Embryonic facial prominence (tissue), 1 donor: ENCODE results near the gene SOD2.
"Not testable (repeated sequence)": the region's sequence is repeated elsewhere in the genome, so short reads cannot be mapped to it uniquely, and the experiment has no call there.

ENCODE experiments used
- DNase-seq: peaks from one replicate; pipeline ENCODE4 v3.0.0-alpha.2; 2016; ENCODE audit errors: extremely low spot score

SOD2 gene

DNA sequence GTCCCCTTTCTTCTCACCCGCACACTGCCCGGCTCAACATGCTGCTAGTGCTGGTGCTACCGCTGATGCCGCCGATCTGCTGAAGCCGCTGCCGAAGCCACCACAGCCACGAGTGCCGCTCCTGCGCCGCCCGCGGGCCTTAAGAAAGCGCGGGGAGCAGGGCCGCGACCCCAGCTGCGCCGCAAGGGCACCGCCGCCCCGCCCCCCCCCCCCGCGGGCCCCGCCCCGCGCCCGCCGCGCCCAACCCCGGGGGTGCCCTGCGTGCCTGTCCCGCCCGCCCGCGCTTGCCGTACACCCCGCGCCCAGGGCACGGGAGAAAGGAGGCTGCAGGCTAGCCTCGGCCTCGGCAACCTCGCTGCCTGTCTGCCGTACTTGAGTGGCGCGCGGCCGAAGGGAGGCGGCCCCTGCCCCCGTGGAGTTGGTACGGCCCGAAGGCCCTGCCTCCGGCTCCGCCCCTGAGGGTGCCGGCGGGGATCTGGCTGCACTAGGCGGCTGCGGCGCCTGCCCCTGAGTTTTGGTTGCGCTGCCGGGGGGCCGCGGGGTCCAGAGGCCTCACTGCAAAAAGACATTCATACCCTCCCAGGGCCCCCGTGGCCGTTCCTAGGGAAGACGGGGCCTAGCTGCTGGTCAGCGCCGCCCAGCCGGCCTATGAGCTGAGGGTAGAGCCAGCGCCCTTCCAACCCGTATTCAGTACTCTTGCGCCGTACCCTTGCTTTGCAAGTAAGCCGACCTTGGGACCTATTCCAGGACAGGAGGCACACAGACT is at the start of gene SOD2:
Gene SOD2 (minus strand): TSS at position 114 of the 766 bp plus-strand sequence. CDS start 74 bp downstream, at position 40.
- DNase-seq: no peak

DNA sequence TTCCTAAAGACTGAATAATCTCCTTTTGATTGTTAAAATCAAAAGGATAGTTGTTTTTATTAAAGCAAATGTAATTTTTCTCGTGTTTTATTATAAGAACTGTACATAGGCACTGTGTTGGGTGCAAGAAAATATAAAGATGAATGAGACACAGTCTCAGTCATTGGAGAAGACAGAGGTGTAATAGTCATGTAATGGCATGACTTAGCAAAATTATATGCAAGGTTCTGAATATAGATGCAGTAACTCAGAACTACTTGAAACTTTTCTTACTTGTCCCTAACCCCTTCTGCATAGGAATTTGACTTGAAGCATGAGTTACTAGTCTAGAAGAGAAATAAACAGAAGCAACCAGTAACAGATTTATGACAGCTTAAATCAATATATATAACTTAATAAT is 49.1 kb upstream of the SOD2 start:
- no peak for DNase-seq

DNA sequence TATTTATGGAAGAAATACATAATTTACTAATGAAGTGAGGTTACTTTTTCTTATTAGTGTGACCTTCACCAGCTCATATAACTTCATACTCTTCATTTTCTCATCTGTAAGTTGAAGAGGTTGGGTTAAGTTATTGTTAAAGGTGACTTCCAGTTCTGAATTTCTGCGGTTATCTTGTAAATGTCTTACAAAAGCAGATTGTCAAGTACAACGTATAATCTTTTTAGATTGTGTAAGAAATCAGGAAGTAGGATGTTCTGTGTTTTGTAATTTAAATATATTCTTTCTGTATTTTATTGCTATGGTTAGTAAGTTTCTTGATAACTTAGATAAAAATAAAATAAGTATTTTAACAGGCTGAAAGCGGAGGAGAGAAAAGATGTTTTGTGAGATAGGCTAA is 46.3 kb upstream of the SOD2 start:
- DNase-seq: no peak

DNA sequence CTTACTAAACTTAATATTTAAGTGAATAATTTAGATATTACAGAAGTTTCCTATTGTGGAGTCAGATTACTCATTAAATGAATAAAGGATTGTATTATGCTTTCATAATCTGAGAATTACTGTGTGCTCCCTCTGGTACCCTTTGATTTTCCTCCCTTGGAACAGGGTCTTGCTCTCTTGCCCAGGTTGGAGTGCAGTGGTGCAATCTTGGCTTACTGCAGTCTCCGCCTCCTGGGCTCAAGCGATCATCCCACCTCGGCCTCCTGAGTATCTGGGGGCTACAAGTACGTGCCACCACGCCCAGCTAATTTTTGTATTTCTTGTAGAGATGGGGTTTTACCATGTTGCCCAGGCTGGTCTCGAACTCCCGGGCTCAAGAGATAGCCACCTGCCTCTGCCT is 43.9 kb upstream of the SOD2 start:
- DNase-seq: no peak

DNA sequence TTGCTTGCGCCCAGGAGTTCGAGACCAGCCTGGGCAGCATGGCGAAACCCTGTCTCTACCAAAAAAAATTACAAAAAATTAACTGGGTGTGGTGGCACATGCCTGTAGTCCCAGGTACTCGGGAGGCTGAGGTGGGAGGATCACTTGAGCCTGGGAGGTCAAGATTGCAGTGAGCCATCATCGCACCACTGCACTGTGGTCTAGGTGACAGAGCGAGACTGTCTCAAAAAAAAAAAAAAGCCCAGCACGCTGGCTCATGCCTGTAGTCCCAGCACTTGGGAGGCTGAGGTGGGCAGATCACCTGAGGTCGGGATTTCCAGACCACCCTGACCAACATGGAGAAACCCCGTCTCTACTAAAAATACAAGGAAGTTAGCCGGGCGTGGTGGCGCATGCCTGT is 40.4 kb upstream of the SOD2 start:
- not testable (repeated sequence) for DNase-seq

DNA sequence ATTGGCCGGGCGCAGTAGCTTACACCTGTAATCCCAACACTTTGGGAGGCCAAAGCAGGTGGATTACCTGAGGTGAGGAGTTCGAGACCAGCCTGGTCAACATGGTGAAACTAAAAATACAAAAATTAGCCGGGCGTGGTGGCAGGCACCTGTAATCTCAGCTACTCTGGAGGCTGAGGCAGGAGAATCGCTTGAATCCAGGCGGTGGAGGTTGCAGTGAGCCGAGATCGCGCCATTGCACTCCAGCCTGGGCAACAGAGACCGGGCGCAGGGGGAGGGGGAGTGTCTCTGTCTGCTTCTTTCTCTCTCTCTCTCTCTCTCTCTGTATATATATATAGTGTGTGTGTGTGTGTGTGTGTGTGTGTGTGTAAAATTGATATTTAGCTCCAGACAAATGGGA is 39.5 kb upstream of the SOD2 start:
- not testable (repeated sequence) for DNase-seq

DNA sequence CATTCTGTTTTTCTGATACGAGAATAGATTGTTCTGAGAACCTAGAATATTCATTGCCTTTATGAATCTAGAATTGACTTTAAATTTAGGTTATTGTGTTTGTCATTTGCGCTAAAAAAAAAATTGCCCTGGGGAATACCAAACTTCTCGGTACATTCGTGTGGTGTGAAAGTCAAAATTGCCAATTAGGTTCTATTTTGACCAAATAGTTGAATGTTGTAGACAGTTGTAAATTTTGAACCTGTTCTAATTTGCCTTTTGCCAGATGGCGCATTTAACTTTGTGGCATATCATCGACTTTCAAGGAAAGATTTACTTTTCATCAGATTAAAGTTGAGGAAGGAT is 37.3 kb upstream of the SOD2 start:
- no peak for DNase-seq

DNA sequence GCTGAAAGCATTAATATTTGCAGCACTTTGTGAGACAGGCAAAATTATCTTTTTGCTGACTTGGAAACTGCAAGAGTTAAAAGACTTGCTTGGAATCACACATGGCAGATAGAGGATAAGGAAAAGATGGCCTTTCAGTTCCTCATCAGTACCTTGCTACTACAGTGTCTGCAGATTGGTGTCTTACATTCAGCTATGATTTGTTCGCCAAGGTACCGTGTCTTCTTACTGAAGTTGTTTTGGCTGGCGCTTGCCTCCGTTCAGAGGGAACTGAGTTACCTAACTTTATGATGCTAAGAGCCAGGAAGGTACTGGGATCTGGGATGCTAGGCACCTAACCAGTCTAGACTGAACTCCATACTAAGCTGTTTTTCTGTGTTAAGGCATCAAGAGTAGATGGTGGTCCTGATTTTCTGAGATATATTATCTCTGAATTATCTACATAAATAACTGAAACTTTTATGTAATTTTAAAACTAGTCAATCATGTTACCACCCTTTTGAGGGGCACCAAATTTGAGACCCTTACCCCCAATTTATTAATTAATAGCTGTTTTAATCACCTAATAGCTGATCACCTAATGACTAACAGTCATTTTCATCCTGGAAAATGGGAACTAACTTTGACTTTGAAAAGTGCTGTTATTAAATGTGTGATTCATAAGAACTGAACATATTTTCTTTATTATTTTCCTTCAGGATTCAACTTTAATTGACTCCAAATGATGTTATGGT is 36.7 kb upstream of the SOD2 start:
- DNase-seq: no peak

DNA sequence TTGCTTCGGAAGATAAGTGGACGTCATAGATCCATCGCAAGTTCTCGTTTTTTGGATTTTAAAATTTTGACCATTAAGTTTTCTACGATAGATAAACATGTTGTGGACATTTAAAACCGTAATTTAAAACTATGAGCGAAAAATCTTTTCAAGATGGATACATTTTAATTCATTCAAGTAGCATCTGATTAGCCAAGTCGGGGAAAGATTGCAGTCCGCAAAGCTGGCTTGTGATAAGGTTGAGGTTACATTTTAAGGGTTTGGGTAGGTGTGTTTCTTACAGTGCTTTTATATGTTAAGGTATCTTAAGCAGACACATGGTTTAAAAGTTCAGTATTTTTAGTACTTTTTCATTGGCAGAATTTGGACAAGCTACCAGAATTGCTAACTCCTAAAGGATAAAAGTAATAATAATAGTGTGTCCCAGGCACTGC is 35.5 kb upstream of the SOD2 start:
- DNase-seq: no peak

DNA sequence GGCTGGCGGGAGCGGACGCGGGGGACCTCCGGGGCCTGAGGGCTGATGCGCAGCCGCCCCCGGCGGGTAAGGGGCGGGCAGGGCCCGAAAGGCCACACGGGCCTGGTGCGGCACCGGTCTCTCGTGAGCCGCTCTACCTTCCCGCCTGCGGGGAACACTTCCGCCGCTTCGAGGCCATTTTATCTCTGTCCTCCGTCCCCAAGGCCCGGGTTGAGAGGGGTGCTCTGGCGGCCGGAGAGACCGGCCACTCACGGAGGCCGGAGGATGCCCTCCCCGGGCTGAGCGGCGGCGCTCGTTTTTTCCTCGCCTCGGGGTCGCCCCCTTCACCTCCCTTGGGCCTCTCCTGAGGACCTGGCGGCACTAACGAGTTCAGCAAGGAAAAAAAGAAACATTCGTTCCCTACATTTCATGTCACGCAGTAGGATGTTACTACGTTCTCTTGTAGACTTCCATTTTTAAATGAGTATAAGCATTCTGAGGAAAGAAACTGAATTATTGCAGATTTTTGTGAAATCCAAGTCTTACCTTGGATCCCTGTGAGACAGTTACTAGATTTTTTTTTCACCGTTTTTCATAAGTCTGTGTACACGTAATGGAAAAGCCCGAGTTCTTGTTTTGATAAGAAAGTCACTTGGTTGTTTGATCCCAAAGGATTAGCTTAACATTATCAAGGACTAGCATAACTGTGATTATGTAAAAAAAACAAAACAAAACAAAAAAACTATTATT is 34.8 kb upstream of the SOD2 start:
- DNase-seq: no peak

DNA sequence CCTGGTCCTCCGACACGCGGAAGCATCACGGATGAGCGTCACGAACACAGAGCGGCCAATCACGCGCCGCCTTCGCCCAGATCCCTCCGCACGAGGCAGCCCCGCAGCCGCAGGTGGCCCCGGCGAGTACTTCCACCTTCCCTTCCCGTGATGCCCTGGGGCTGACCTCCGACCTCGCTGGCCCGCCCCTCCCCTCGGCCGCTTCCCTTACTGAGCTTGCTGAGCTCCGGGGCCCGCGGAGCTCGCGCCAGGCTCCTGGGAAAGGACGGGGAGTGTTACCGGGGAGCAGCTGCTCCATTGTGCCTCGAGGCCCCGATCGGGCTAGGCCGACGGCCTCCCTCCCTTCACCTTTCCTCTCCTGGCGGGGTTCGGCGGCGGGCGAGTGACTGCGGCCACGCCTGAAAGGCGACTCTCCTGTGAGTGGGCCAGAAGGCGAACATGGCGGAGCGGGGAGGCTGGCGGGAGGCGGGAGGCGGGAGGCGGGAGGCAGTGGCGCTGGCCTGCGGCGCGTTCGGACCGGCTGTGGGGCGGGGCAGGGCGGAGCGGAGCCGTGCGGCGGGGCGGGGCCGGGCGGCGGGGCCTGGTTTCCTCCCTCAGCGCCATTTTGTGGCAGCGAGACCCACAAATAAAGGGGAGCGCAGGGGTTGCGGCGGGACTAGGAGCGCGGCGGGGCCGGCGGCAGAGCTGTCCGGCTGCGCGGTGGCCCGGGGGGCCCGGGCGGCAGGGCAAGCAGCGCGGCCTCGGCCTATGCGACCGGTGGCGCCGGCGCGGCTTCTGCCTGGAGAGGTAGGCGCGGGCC is 34.1 kb upstream of the SOD2 start, which contains the start of gene WTAP:
Gene WTAP (plus strand): TSS at position 589 of the 799 bp plus-strand sequence. CDS start 8,760 bp downstream, outside the sequence.
- DNase-seq: peak; percentile 95

DNA sequence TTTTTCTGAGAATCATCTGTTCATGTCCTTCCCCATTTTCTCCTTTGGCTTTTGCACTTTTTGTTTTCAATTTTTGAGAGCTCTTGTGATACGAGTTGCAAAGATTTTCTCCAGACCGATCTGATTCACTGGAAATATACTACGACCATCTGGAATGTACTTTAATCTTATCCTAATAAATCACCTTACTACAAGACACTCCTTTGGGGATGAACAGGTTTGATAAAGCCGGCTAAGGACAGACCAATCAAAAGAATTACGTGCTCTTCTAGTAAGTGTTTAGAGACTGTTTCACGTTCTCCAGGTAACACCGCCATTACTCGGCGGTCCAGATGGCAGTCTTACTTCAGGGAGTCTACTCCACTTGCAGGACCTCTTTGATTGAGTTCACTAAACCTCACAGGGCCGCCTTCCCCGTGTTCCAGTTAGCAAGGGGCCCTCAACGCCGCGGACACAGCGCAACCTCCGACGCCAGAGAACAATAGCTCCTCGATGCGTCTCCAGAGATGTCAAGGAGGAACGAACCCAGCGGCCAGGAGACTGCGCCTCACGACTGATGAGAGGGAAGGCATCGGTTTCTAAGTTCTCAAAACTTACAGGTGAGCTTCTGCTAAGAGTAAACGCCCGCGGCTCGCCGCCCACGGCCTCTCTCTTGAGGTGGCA is 33.3 kb upstream of the SOD2 start:
- DNase-seq: peak; percentile 52

DNA sequence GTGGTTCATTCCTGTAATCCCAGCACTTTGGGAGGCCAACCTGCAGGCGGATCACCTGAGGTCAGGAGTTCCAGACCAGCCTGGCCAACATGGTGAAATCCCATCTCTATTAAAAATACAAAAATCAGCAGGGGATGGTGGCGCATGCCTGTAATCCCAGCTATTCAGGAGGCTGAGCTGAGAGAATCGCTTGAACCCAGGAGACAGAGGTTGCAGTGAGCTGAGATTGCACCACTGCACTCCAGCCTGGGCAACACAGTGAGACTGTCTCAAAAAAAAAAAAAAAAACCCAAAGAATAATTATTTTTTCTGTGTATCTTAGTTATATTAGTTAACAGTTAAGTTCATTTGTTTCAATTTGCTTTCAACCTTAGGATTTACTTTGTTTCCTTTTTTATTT is 32.2 kb upstream of the SOD2 start:
- not testable (repeated sequence) for DNase-seq

DNA sequence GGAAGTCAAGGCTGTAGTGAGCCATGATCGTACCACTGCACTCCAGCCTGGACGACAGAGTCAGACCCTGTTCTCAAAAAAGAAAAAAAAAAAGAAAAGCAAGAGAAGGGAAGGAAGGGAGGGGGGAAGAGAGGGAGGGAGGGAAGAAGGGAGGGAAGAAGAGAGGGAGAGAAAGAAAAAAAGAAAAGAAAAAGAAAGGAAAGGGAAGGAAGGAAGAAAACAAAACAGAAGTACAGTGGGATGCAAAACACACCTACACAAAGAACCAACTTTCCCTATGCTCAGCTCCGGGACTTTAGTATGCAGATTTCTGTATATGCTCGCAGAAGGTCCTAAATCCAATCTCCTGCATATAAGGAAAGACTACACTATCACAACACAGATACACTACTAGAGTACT is 31.7 kb upstream of the SOD2 start:
- no peak for DNase-seq

DNA sequence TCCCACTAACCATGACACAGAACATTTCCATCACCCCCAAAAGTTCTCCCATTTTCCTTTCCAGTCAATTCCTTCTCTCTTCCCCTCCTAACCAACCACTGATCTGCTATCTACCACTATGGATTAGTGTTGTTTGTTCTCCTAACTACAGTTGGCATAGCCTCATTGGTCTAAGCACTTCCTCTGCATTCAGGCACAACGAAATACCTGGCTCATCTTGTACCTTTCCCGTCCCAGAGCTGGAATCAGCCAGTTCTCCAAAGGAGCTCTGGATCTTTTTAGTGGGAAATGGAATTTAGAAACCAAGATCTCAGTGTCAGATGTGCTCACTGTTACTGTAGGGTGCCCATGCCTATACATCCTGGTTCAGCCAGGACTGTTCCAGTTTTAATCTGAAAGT is 30.2 kb upstream of the SOD2 start:
- DNase-seq: no peak

DNA sequence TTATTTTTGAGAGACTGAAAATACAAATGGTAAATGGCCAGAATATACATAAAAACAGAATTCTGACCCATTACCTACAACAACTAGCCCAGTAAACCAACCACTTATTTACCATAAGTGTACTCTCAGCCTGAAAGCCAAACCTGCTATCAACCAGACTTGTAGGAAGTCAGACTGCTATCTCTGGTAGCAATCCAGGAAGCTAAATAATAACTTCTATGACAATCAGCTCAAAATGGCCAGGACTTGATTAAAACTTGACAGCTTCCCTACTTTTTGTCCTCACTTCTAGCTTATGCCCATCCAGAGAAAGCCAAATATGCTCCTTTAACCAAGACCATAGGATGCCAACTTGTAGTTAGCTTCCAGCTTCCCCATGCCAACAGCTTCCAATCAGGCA is 29.6 kb upstream of the SOD2 start:
- DNase-seq: no peak

DNA sequence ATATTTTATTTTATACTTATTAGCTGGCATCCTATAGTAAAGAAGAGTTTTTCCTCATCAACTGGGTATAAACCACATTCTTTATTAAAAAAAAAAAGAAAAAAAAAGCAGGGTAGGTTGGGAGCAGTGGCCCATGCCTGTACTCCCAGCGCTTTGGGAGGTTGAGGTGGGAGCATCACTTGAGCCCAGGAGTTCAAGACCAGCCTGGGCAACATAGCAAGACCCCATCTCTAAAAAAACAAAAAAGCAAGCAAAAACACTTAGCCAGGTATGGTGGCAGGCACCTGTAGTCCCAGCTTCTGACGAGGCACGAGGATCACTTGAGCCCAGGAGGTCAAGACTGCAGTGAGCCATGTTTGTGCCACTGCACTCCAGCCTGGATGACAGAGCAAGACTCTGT is 28.9 kb upstream of the SOD2 start:
- DNase-seq: not testable (repeated sequence)

DNA sequence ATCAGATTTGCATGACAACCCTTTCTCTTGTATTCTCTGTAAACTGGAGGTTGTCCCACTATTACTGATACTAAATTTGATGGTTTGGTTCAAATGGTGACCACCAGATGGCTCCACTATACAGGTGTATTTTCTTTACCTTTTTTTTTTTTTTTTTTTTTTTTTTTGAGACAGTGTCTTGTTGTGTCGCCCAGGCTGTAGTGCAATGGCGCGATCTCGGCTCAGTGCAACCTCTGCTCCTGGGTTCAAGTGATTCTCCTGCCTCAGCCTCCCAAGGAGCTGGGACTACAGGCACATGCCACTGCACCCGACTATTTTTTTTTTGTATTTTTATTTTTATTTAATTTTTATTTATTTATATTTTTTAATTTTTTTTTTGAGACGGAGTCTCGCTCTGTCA is 27.7 kb upstream of the SOD2 start:
- no peak for DNase-seq

DNA sequence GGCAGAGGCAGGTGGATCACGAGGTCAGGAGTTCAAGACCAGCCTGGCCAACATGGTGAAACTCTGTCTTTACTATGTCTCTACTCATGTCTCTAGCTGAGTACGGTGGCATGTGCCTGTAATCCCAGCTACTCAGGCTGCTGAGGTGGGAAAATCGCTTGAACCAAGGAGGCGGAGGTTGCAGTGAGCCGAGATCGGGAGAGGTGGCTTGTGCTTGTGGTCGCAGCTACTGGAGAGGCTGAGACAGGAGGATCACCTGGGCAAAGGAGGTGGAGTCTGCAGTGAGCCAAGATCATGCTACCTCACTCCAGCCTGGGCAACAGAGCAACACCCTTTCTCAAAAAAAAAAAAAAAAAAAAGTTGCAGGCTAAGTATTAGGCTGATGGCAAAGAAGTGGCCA is 26.2 kb upstream of the SOD2 start:
- no peak for DNase-seq

DNA sequence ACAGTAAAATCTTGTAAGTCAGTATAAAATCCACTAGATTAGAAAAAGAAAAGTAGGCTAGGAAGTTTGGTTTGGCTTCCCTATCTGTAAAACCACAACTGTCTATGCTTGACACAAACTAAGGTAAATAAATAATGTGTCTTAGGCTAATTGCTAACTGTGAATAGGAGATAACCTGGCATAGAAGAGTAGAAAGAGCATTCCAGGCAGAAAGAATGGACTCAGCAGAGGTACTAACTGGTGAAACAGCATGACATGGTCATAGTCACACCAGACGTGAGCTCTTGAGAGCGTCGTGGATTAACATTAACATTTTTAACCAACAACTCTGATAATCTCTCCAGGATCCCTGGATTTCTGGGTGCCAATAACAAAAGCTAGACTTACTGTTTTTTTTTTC is 25.6 kb upstream of the SOD2 start:
- no peak for DNase-seq
